NCI-H2227 (cell line): ENCODE measurements around the gene CYBB.

Source experiments
- DNase-seq: peaks from one replicate; lab custom pipeline; 2025; ENCODE audit not compliant: unreplicated experiment; lab: John Stamatoyannopoulos, UW

The CYBB gene

GRCh38 chrX:37785569-37785968, 5.7 kb downstream of the CYBB start:
- DNase-seq: no peak

- DNase-seq: no peak
These were observed 7.0 kb downstream of the CYBB start for GRCh38 chrX:37786624-37787422.

- DNase-seq: no peak
These were observed 7.6 kb downstream of the CYBB start for GRCh38 chrX:37787423-37787869.

- no peak for DNase-seq
These were observed 16.5 kb downstream of the CYBB start for GRCh38 chrX:37796310-37796709.

GRCh38 chrX:37796805-37797204, 16.9 kb downstream of the CYBB start:
- DNase-seq: no peak

GRCh38 chrX:37799936-37800335, 20.1 kb downstream of the CYBB start:
- DNase-seq: no peak

GRCh38 chrX:37800717-37801116, 20.9 kb downstream of the CYBB start:
- DNase-seq: no peak

- DNase-seq: no peak
These were observed 22.2 kb downstream of the CYBB start for GRCh38 chrX:37802028-37802427.

GRCh38 chrX:37803057-37803456, 23.2 kb downstream of the CYBB start:
- no peak for DNase-seq

- DNase-seq: no peak
These were observed 30.1 kb downstream of the CYBB start for GRCh38 chrX:37809970-37810369.

- DNase-seq: no peak
These were observed 32.3 kb downstream of the CYBB start for GRCh38 chrX:37812110-37812509.

- DNase-seq: no peak
These were observed 33.7 kb downstream of the CYBB start for GRCh38 chrX:37813570-37813969.

- DNase-seq: no peak
These were observed 35.5 kb downstream of the CYBB start for GRCh38 chrX:37815366-37815765.

GRCh38 chrX:37816766-37817165, 36.9 kb downstream of the CYBB start:
- DNase-seq: no peak

- DNase-seq: no peak
These were observed 37.3 kb downstream of the CYBB start for GRCh38 chrX:37817176-37817575.

GRCh38 chrX:37817579-37817978, 37.7 kb downstream of the CYBB start:
- DNase-seq: no peak

- DNase-seq: no peak
These were observed 38.2 kb downstream of the CYBB start for GRCh38 chrX:37818031-37818430.

GRCh38 chrX:37820646-37821045, 40.8 kb downstream of the CYBB start:
- no peak for DNase-seq

GRCh38 chrX:37824491-37825214, 44.8 kb downstream of the CYBB start:
- DNase-seq: no peak

- DNase-seq: peak; percentile 68
These were observed 45.5 kb downstream of the CYBB start for GRCh38 chrX:37825215-37825842.

- no peak for DNase-seq
These were observed 49.9 kb downstream of the CYBB start for GRCh38 chrX:37829721-37830120.

GRCh38 chrX:37830371-37830770, 50.5 kb downstream of the CYBB start:
- no peak for DNase-seq
